Measurements from ENCODE around the gene LVRN. TPM values are rescaled to one million over a fixed set of nuclear protein-coding genes. Genes with fewer than 3 reads are reported as not detected.
"Not testable (repeated sequence)": the region's sequence is repeated elsewhere in the genome, so short reads cannot be mapped to it uniquely, and the experiment has no call there.

The LVRN gene
- polyA plus RNA-seq, result 0.27 TPM
- long read RNA-seq, donor 1, result 0 reads
- long read RNA-seq, donor 2, result 0 reads
- long read RNA-seq, donor 3, result 0 reads
- long read RNA-seq, donor 4, result 0 reads
- long read RNA-seq, donor 5, result 0 reads
- long read RNA-seq, donor 6, result 0 reads
- long read RNA-seq, donor 7, result 0 reads
- long read RNA-seq, donor 8, result 0 reads
- long read RNA-seq, donor 9, result 0 reads
- long read RNA-seq, donor 10, partial matches to known transcripts, result 1,676 of 1,676 reads
- long read RNA-seq, donor 10, other reads (novel, unspliced or antisense), result 0 of 1,676 reads
- long read RNA-seq, donor 11, result 0 reads

GRCh38 chr5:115962239-115962564, at the start of gene LVRN:
LVRN (plus strand) TSS chr5:115962475; CDS start chr5:115962618, 143 bp downstream.
- no CpG with 5 or more reads among the region's 18 CpGs for WGBS (ENCODE audit: insufficient coverage, low lambda C conversion rate)
- Histone ChIP-seq H3K27me3 (ENCODE audit: control insufficient read depth, insufficient read depth, low read length) (peaks cover 73% of the 10 kb centered on the region), H3K27ac (ENCODE audit: low read length) (no peak within 1 kb of the TSS)

GRCh38 chr5:115913623-115914400, 48.5 kb upstream of the LVRN start:
- H3K4me1 ChIP-seq (ENCODE audit: control insufficient read depth, insufficient read depth, low read length); H3K27ac ChIP-seq (ENCODE audit: low read length); H3K9me3 ChIP-seq (ENCODE audit: control insufficient read depth, low read depth, low read length); H3K4me3 ChIP-seq (ENCODE audit: low read length); DNase-seq; H3K36me3 ChIP-seq (ENCODE audit: control insufficient read depth, insufficient read depth, low read length); H3K27me3 ChIP-seq (ENCODE audit: control insufficient read depth, insufficient read depth, low read length): not testable (repeated sequence)
- 75% methylated on average over 3 of the region's 5 CpGs for WGBS (ENCODE audit: insufficient coverage, low lambda C conversion rate)

More at GRCh38 chr5:115962239-115962564, at the start of gene LVRN:
- H3K9me3 ChIP-seq (ENCODE audit: control insufficient read depth, low read depth, low read length), result peaks cover 9% of the 10 kb centered on the region
- peak in 1 of 2 donors; percentile 3 for DNase-seq
- H3K4me1 ChIP-seq (ENCODE audit: control insufficient read depth, insufficient read depth, low read length), result peaks cover 22% of the 10 kb centered on the region
- no peaks in the 10 kb centered on the region for H3K36me3 ChIP-seq (ENCODE audit: control insufficient read depth, insufficient read depth, low read length)
- H3K4me3 ChIP-seq (ENCODE audit: low read length), result peak within 1 kb of the TSS; percentile 26

- H3K36me3 ChIP-seq (ENCODE audit: control insufficient read depth, insufficient read depth, low read length), result peaks cover 1% of the 10 kb centered on the region
- no CpG with 5 or more reads among the region's 3 CpGs for WGBS (ENCODE audit: insufficient coverage, low lambda C conversion rate)
- H3K27me3 ChIP-seq (ENCODE audit: control insufficient read depth, insufficient read depth, low read length), result no peaks in the 10 kb centered on the region
- H3K27ac ChIP-seq (ENCODE audit: low read length), result no peak overlapping the region
- no peaks in the 10 kb centered on the region for H3K9me3 ChIP-seq (ENCODE audit: control insufficient read depth, low read depth, low read length)
- DNase-seq, result no peak
- H3K4me3 ChIP-seq (ENCODE audit: low read length), result no peak overlapping the region
- no peaks in the 10 kb centered on the region for H3K4me1 ChIP-seq (ENCODE audit: control insufficient read depth, insufficient read depth, low read length)
Measured at GRCh38 chr5:115920171-115920725, 42.0 kb upstream of the LVRN start.

- not testable (repeated sequence) for H3K9me3 ChIP-seq (ENCODE audit: control insufficient read depth, low read depth, low read length); H3K27me3 ChIP-seq (ENCODE audit: control insufficient read depth, insufficient read depth, low read length); DNase-seq; H3K4me1 ChIP-seq (ENCODE audit: control insufficient read depth, insufficient read depth, low read length); H3K4me3 ChIP-seq (ENCODE audit: low read length); H3K27ac ChIP-seq (ENCODE audit: low read length); H3K36me3 ChIP-seq (ENCODE audit: control insufficient read depth, insufficient read depth, low read length)
- 94% methylated on average over 3 of the region's 12 CpGs for WGBS (ENCODE audit: insufficient coverage, low lambda C conversion rate)
Measured at GRCh38 chr5:115928578-115929407, 33.5 kb upstream of the LVRN start.

DNA sequence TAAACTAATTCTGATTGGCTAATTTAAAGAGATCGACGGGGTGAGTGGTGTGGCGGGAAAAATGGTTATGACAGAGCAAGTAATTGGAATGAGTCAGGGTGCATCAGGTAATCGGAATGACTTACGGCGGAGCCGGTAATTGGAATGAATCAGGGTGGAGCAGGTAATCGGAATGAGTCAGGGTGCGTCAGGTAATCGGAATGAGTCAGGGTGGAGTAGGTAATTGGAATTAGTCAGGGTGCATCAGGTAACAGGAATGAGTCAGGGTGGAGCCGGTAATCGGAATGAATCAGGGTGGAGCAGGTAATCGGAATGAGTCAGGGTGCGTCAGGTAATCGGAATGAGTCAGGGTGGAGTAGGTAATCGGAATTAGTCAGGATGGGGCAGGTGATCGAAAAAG, 32.1 kb upstream of the LVRN start:
- DNase-seq; H3K36me3 ChIP-seq (ENCODE audit: control insufficient read depth, insufficient read depth, low read length); H3K9me3 ChIP-seq (ENCODE audit: control insufficient read depth, low read depth, low read length); H3K4me1 ChIP-seq (ENCODE audit: control insufficient read depth, insufficient read depth, low read length); H3K4me3 ChIP-seq (ENCODE audit: low read length); H3K27ac ChIP-seq (ENCODE audit: low read length); H3K27me3 ChIP-seq (ENCODE audit: control insufficient read depth, insufficient read depth, low read length): not testable (repeated sequence)
- WGBS (ENCODE audit: insufficient coverage, low lambda C conversion rate), result 100% methylated on average over 7 of the region's 17 CpGs

DNA sequence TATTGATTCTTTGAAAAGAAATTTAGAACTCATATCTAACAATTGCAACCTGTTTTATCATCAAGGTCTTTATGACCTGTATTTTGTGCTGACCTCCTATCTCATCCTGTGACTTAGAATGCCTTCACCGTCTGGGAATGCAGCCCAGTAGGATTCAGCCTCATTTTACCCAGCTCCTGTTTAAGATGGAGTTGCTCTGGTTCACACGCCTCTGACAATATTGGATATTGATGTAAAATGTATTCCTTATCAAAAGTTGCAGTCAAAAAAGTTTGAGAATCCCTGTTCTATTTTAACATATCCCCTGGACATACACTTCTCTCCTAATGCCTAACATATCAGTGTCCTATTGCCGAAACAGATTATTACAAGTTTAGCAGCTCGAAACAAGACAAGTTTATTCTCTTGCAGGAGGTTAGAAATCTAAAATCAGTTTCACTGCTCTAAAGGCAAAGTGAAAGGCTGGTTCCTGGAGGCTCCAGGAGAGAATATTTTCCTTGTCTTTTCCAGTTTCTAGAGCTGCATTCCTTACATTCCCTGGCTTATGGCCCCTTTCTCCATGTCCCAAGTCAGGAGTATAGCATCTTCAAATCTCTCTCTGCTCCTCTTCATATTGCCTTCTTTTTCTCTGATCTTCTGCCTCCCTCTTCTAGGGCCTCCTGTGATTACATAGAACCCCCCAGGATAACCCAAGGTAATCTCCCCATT, 31.5 kb upstream of the LVRN start:
- Histone ChIP-seq H3K9me3 (ENCODE audit: control insufficient read depth, low read depth, low read length) (no peaks in the 10 kb centered on the region), H3K36me3 (ENCODE audit: control insufficient read depth, insufficient read depth, low read length) (no peaks in the 10 kb centered on the region), H3K27ac (ENCODE audit: low read length) (no peak overlapping the region), H3K4me1 (ENCODE audit: control insufficient read depth, insufficient read depth, low read length) (no peaks in the 10 kb centered on the region), H3K27me3 (ENCODE audit: control insufficient read depth, insufficient read depth, low read length) (no peaks in the 10 kb centered on the region), H3K4me3 (ENCODE audit: low read length) (no peak overlapping the region)
- DNase-seq, result no peak
- WGBS (ENCODE audit: insufficient coverage, low lambda C conversion rate), result 100% methylated on average over 1 of the region's 4 CpGs

GRCh38 chr5:115932991-115933390, 29.3 kb upstream of the LVRN start:
- Histone ChIP-seq H3K9me3 (ENCODE audit: control insufficient read depth, low read depth, low read length) (no peaks in the 10 kb centered on the region), H3K4me3 (ENCODE audit: low read length) (no peak overlapping the region), H3K4me1 (ENCODE audit: control insufficient read depth, insufficient read depth, low read length) (no peaks in the 10 kb centered on the region), H3K36me3 (ENCODE audit: control insufficient read depth, insufficient read depth, low read length) (no peaks in the 10 kb centered on the region), H3K27ac (ENCODE audit: low read length) (no peak overlapping the region), H3K27me3 (ENCODE audit: control insufficient read depth, insufficient read depth, low read length) (no peaks in the 10 kb centered on the region)
- WGBS (ENCODE audit: insufficient coverage, low lambda C conversion rate), result 100% methylated on average over 1 of the region's 6 CpGs
- DNase-seq, result no peak

DNA sequence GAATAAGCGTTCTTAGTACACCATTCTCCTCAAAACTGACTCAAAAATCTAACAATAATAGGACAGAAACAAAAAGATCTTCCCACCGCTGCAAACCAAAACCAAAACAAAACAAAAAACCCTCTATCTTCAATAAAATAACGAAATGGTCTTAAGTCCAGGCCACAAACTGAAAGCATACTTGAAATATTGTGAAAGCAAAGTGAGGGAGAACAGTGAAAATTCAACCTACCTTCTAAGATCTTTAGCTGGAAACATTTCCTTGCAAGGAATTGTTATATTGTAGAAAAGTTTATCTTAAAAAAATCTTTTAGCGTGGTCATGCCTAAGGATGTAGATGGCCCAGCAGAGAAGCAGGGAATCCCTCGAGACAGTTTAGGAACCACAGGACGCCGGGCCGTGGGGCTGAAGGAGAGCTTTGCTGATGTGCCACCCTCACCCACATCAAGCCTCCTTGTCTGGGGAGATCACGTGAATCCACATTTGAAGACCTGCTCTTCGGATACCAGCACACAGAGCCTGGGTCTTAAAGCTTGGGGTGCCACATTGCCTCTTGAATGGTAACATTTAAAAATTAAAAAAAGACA, 27.8 kb upstream of the LVRN start:
- Histone ChIP-seq H3K9me3 (ENCODE audit: control insufficient read depth, low read depth, low read length) (no peaks in the 10 kb centered on the region), H3K4me3 (ENCODE audit: low read length) (no peak overlapping the region), H3K36me3 (ENCODE audit: control insufficient read depth, insufficient read depth, low read length) (no peaks in the 10 kb centered on the region), H3K4me1 (ENCODE audit: control insufficient read depth, insufficient read depth, low read length) (no peaks in the 10 kb centered on the region), H3K27ac (ENCODE audit: low read length) (no peak overlapping the region), H3K27me3 (ENCODE audit: control insufficient read depth, insufficient read depth, low read length) (no peaks in the 10 kb centered on the region)
- DNase-seq, result no peak
- WGBS (ENCODE audit: insufficient coverage, low lambda C conversion rate), result 91% methylated on average over 2 of the region's 10 CpGs

GRCh38 chr5:115936031-115936430, 26.2 kb upstream of the LVRN start:
- H3K9me3 ChIP-seq (ENCODE audit: control insufficient read depth, low read depth, low read length), result no peaks in the 10 kb centered on the region
- DNase-seq, result no peak
- no peaks in the 10 kb centered on the region for H3K36me3 ChIP-seq (ENCODE audit: control insufficient read depth, insufficient read depth, low read length)
- H3K27ac ChIP-seq (ENCODE audit: low read length), result no peak overlapping the region
- no CpG with 5 or more reads among the region's 1 CpG for WGBS (ENCODE audit: insufficient coverage, low lambda C conversion rate)
- H3K27me3 ChIP-seq (ENCODE audit: control insufficient read depth, insufficient read depth, low read length), result no peaks in the 10 kb centered on the region
- no peaks in the 10 kb centered on the region for H3K4me1 ChIP-seq (ENCODE audit: control insufficient read depth, insufficient read depth, low read length)
- H3K4me3 ChIP-seq (ENCODE audit: low read length), result no peak overlapping the region
